GM18499 (cell line): Measurements from ENCODE around the gene ENG.
"Not testable (repeated sequence)": the region's sequence is repeated elsewhere in the genome, so short reads cannot be mapped to it uniquely, and the experiment has no call there.

Source experiments
- ATAC-seq: cut with Tn5 transposase; IDR thresholded peaks from one replicate; pipeline ENCODE4 v1.9.1; 2021; ENCODE audit warnings: moderate number of reproducible peaks; ENCODE audit not compliant: insufficient read depth, unreplicated experiment

The ENG gene

DNA sequence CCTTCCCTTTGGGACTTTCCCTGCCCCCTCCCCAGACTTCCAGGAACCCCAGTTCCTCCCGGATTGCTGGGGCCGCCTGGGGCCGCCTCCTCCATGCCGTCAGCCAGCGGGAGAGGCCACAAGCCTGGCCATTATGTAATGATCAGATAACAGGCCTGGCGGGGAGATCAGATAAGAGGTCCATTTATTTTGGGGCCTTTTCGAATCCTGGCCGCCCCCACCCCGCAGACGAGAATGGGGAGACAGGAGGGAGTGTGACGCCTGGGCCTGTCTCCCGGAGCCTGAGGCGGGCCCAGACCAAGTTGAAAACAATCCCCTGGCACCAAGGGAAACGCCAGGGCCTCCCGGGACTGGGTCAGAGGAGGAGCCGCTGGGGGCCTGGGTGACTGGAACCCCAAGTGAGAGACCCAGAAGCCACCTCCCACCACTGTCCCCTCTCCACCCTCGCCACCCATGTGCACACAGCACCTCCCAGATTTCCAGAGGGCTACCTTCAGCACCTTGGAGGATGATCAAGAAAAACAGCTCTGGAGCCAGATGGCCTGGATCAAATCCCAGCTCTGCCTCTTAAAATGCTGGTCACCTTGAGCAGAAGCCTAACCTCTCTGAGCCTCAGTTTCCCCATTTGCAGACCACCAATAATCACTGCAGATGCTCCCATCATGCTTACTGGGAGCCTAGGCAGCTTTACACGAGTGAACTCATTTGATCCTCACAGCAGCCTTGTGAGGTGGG lies 7.8 kb downstream of the ENG start:
- no peak for ATAC-seq

DNA sequence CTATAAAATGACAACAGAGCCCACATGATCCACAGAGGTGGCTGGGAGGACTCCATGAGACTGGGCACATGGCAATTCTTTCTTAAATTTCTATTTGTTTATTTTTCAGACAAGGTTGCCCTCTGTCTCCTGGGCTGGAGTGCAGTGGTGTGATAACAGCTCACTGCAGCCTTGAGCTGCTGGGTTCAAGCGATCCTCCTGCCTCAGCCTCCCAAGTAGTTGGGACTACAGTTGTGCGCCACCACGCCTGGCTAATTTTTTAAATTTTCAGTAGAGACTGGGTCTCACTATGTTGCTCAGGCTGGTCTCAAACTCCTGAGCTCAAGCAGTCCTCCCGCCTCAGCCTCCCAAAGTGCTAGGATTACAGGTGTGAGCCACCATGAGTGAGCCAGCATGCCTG lies 8.8 kb downstream of the ENG start:
- not testable (repeated sequence) for ATAC-seq

DNA sequence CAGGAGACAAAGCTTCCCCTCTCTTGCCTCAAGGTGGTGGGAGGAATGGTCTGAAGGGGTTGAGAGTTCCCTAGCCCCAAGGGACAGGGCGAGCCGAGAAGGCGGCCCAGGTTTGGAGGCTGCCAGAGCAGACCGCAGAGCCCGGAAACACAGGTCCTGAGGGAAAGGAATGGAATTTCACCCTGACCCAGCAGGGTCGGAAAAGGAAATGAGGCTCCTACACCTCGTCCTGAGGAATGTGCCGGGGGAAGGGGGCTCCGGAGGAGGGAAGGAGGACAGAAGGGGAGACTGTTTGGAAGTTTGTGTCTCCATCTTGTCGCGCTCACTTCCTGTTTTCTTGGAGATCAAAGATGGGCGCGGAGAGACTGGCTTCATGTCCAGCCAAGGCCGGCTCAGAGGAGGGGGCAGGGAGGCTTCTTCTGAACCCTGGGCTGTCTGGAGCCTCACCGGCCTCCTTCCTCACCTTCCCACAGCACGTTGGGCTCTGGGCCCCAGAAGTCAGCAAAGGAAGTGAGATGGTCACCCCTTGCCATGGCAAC lies 9.6 kb downstream of the ENG start:
- ATAC-seq, result no peak

DNA sequence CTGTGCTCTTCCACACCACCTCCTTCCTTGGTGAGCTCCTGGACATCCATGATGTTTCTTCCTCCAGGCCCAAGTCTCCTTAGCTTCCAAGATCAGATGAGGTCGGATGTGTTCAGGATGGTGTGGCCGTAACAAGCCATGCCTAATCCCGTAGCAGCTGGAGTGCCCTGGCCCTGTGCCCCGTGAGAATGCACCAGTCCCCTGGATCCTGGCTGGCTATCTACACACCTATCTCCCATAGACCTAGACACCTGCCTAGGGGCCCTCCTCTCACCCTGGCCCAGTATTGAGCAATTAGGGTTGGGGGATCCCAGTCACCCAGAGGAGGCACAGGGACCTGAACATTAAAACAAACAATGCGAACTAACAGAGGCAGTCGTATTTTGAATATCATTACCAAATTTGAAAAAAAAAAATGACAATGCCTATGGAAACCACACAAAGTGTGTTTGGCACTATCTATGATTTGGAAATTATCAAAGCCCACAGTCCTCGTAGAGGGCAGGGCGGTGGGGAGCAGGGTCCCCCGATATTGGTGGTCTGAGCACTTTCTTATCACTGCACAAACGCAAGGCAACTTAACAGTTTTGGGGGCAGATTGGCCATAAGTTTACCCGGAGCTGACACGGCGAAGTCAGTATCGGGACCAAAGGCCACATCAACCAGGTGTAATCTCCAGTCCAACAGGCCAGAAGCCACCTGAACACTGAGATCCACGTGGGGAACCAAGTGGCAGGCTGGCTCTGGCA lies 13.2 kb downstream of the ENG start:
- ATAC-seq, result no peak

DNA sequence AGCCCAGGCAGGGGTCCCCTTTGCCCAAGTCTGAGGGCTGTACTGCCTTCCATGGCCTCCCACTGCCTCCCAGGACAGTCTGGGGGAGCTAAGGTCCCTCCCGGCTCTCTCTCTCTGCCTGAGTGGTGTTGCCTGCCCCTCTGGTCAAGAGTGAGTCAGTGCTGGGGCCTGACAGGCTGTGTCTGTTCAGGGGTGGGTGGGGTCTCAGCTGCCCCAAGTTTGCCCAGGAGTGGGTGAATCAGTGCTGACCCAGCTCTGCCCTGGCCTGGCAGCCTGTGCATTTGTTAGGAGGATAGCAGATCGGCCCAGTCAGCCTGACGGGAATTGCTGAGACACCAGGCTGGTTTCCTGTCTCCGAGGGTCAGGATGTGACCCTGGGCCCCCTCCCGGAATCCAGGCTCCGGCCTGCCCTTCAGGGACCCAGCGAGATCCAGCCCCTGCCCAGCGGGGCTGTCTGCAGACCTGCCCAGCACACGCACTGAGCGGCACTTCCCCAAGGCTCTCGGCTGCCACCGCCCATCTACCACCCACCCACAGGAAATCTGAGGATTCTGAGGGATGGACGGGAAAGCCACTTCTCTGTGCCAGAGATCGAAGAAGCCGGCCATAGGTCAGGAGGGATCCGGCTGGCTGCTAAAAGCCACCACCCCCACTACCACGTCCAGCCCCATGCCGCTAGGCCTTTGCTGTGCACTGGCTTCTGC lies 15.9 kb downstream of the ENG start:
- ATAC-seq, result no peak

DNA sequence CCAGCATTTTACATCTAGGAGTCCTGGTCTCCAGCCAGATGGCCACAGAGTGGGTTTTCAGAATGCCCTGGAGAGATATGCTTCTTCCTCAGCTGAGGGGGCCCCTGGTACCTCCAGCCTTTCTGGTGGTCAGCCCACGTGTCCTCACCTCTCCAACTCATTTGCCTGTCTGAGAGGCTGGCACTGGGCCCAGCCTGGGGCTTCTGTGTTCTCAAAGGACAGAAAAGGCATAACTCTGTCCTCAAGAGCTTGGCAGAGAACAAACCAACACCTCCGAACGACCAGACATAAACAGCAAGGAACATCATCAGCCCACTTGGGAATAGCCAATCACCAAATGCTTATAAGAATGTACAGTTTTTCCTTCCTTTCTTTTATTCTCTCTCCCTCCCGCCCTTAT lies 17.1 kb downstream of the ENG start:
- ATAC-seq, result no peak

DNA sequence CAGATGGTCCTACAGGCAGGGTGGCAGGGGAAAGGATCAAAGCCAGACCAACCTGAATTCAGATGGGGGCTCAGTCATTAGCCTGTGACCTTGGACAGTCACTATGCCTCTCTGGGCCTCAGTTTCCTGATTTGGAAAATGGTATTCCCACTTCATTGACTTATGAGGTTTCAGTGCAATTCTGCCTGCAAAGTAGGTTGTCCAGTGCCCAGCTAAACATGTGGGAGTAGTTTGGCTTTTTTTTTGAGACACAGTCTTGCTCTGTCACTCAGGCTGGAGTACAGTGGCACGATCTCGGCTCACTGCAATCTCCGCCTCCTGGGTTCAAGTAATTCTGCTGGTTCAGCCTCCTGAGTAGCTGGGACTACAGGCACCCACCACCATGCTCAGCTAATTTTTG lies 17.9 kb downstream of the ENG start:
- ATAC-seq, result not testable (repeated sequence)

DNA sequence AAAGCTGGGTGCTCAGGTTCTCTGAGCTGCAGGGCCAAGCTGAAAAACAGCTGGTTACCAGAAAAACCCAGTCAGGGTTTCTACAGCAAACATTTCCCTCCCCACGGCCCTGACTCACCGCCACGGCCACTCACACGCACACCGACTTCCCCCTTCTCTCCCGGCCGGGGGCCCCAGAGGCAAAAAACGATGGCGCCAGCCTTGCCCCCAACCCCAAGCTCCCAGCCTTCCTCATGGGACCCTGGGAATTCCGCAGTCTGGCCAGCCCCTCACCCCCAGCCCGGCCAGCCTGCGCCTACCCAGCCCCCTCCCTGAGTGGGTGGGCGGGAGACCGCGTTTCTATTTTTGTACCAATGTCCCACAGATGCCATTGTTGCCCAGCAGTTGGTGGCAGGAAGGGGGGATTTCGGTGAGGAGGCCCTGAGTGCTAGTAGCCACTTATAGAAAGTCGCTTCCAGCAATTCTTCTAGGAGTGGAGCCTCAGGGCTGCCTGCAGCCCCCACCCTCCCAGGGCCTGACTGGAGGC lies 18.4 kb downstream of the ENG start:
- ATAC-seq, result no peak

DNA sequence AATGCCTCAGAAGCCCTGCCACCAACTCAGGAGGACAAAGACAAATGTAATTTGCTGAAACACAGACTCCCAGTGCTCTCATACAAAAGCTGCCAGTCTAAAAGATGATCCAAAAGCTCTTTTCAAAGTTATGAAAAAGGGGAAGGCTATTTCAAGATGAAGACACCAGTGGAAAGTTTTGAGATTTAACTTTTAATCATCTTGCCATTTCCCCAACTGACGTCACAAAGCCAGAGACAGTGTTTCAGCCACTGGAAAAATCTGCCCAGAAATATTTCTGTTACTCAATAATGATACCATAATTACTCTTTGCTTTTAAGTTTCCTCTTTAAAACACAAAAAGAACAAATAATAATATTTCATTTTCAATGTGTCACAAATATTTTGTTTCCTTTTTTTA lies 20.9 kb downstream of the ENG start:
- no peak for ATAC-seq

DNA sequence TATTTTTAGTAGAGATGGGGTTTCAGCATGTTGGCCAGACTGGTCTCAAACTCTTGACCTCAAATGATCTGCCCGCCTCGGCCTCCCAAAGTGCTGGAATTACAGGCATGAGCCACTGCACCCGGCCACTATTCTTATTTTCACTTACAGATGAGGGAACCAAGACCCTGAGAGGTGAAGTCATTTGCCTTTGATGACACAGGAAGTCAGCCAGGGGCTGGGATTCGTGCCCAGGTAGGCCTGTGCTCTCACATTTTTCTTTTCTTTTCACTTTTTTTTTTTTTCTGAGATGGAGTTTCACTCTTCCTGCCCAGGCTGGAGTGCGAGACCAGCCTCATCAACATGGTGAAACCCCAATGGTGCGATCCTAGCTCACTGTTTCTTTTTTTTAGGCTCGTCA lies 22.2 kb downstream of the ENG start:
- no peak for ATAC-seq

DNA sequence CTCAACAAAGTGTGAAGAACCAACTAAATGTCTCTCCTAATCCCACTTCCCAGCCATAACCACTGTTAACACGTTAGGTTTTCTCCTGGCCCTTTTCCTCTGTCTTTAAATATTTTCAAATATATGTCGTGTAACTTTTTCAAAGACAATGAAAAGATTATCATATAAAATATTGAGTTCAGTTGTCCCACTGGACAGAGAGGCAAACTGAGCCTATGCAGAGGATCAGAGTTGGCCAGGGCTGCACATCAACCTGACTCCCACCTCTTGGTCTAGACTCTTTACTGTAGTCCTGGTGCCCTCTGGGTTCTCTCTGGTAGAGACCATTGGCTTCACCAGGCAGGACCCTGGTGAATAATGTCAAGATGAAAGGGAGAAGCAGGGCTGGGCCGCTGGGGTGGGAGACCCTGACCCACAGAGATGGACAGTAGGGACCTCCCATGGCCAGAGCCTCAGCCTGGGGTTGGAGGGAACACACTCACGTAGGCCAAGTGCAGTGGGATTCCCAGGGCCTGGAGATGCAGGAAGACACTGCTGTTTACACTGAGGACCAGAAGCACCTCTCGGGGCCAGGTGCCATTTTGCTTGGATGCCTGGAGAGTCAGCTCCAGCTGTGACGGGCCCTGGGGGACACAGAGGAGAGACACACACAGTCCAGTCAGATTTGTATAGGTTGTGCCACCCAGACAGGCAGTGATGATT lies 25.1 kb downstream of the ENG start:
- no peak for ATAC-seq

DNA sequence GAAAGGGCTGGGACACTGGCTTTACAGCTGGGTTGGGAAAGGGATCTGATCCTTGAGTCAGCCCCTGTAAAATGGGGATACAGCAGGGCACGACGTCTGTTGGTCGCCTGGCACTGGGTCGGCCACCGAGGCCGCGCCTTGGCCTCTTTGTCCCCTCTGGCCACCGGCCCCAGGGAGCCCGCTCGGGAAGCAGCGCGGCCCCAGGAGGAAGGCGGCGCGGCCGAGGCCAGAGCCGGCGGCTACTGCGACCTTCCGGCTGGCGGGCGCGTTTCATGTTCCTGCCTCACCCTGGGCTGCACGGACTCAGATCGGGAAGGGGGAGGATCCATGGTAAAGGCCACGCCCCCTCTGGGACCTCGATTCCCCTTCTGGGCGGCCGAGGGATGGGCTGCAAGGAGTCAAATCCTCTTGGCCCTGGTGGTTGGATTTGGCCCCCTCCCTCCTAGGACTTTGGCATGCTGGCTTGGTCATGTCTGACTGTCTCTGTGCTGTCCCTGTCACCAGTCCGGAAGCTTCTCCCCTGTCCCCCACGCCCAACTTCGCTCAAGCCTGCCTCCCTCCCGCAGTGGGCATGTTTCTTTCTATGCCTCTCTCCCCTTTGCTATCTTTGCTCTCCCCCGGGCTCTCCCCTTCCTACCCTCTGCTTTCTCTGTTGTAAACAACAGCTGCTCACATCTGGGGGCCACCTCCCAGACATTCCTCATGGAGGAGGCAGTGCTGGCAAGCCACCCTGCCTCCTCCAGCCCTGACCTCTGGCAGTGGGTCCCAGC lies 26.0 kb downstream of the ENG start:
- no peak for ATAC-seq

DNA sequence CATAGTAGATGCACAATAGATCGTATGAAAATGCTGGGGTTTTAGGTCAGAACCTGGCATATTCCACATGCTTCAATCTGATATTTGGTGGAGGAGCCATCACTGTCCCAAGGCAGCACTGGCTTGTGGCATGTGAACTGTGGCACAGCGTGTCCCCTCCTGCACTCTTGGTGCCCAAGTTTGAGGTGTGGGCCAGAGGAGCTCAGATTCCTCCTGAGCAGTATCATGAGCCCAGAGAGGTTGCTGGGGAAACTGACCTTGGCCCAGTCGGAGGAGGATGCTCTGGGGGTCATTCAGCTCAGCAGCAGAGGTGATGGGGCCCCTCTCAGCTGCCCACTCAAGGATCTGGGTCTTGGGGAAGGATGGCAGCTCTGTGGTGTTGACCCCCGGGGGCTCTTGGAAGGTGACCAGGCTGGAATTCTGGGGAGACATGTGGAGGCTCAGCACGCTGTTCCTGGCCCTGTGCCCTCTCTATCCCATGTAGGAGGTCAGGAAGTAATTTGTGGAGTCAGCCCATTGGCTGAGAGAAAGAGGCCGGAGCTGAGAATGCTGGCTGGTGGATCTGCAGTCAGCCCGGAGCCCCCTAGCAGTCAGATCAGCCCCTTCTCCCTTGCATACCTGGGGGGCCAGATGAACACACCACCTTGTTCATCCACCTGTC lies 28.1 kb downstream of the ENG start:
- ATAC-seq, result no peak

DNA sequence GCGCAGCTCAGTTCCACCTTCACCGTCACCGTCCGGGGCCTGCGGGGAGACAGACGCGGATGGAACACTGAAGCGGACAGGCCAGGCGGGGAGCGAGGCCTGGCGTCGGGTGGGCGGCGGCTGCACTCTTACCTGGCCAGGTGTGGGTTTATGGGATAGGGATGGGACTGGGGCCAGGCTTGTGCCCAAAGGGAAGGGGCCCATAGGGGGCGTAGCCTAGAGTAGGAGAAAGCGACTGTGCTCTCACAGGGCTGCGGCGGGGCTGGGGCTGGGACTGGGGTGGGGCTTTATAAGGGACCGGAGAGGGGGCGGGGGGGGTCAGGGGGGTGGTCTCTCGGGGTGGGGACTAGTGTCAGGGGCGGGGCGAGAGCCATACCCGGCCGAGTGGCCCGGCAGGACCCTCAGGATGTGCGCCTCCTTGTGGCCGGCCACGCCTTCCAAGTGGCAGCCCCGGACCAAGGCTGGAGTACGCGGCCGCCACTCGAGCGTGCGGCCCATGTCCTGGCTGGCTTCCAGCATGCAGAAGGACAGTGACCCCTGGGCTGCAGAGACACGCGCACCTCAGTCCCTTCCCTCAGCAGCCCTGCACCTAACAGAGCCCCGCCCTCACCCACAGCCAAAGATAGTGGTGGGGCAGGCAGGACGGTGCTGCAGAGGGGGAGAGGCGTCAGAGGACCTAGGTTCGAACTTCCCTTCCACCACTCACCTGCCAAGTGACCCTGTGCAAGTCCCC lies 29.0 kb downstream of the ENG start:
- ATAC-seq, result no peak

DNA sequence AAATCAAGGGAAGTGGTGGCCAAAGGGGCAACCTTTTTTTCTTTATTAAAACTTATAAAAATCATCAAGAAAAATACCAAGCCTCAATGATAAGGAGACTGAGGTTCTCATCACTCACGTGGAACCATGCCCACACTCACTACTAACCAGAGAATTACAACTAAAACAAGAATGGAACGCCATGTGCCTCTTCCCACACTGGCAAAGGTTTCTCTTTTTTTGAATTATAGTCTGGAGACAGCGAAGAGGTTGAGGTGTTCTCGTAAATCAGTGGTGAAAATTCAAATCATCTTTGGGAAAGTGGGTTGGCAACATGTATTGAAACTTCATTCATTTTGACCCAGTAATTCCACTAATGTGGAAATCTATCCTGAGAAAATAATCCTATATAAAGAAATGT lies 32.4 kb downstream of the ENG start:
- ATAC-seq, result no peak

DNA sequence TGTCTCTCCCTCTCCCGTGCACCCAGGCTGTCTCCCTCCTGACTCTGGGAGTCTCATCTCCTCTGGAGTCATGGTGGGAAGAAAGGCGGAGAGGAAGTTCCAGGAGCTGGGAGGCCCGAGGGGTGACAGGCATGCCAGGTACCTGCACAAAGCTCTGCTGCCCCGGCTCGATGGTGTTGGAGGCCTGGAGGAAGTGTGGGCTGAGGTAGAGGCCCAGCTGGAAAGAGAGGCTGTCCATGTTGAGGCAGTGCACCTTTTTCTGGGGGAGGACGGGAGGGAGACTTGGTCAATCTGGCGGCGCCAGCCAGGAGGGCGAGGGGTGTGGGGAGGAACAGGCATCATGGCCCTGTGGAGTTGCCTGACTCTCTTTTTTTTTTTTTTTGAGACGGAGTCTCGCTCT lies 35.9 kb downstream of the ENG start:
- no peak for ATAC-seq

DNA sequence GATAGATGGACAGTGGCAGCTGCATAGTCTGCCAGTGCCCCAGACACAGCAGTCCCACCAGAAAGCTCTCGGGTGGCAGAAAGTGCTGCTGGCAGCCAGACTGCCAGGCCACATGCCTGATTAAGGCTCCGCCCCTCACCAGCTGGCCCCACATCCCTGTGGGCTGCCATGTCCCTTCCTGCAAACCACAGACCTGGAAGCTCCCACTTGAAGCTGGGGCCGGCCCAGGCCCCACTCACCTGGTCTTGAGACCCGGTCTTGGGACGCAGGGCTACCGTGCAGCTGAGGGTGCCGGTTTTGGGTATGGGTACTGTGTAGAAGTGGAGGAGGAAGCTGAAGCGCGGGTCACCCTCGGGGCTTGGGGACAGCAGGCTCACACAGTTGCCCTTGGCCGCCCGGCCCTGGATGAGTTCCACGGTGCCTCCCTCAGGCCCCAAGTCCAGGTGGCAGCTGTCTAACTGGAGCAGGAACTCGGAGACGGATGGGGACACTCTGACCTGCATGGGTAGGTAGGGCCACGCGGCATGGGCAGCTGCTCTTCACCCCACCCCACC lies 36.5 kb downstream of the ENG start:
- no peak for ATAC-seq

DNA sequence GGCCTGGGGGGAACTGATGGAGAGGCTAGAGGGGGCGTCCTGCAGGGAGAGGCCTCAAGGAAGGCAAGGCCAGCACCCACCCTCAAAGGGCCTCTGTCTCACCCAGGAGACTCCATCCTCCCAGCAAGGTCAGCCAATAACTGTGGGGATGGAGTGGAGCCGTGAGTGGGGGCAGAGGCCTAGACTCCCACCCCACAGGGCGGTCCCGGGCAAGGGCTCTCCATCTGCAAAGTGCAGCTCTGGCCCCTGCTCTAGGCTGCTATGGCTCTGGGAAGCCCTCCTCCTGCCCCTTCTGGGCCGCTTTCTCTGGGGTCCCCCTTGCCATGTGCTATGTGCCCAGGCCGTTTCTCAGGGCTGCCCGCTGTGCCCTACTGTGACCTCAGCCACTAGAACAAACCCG lies 37.7 kb downstream of the ENG start:
- ATAC-seq, result no peak
